ENCODE results near the gene RBM14.
A peak's percentile ranks its signal among the peaks of the same experiment; 100 is the strongest.
"Not testable (repeated sequence)": the region's sequence is repeated elsewhere in the genome, so short reads cannot be mapped to it uniquely, and the experiment has no call there.

RBM14 gene

DNA sequence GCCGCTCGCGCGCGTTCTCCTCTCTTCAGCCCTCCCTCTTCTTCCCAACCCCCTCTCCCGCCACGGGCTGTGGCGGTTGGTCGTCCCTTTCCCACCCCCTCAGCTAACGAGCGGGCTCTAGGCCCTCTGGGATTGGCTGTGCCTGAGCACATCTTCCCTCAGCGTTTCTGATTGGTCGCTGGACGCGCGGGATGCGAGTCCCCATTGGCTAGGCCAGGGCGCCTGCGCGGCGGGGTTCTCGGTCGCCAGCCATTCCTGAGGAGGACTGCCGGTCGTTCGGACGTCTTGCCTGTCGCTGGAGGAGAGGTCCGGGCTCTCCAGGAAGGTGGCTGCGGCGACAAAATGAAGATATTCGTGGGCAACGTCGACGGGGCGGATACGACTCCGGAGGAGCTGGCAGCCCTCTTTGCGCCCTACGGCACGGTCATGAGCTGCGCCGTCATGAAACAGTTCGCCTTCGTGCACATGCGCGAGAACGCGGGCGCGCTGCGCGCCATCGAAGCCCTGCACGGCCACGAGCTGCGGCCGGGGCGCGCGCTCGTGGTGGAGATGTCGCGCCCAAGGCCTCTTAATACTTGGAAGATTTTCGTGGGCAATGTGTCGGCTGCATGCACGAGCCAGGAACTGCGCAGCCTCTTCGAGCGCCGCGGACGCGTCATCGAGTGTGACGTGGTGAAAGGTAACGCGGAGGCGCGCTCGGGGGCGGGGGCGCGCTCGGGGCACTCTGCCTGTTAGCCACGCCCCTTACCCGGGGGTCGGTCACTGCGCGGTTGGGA lies at the start of gene RBM14:
TSS of gene RBM14 (plus strand) at position 252 of the 776 bp plus-strand sequence. CDS start at position 343, 91 bp downstream.
- Mint-ChIP-seq H3K27me3 (no peaks in the 10 kb centered on the region), H3K4me3 (peak within 1 kb of the TSS; percentile 90), H3K36me3 (peaks cover 29% of the 10 kb centered on the region), H3K27ac (peak within 1 kb of the TSS; percentile 97), H3K9me3 (no peaks in the 10 kb centered on the region), H3K4me1 (peaks cover 53% of the 10 kb centered on the region)
- peak; percentile 97 for ATAC-seq

- Mint-ChIP-seq H3K4me1 (peaks cover 21% of the 10 kb centered on the region), H3K36me3 (no peaks in the 10 kb centered on the region), H3K4me3 (peak overlapping the region; percentile 80), H3K9me3 (no peaks in the 10 kb centered on the region), H3K27me3 (no peaks in the 10 kb centered on the region), H3K27ac (peak overlapping the region; percentile 72)
- ATAC-seq: peak; percentile 22
Observed at GRCh38 chr11:66567787-66568123, 48.7 kb upstream of the RBM14 start.

DNA sequence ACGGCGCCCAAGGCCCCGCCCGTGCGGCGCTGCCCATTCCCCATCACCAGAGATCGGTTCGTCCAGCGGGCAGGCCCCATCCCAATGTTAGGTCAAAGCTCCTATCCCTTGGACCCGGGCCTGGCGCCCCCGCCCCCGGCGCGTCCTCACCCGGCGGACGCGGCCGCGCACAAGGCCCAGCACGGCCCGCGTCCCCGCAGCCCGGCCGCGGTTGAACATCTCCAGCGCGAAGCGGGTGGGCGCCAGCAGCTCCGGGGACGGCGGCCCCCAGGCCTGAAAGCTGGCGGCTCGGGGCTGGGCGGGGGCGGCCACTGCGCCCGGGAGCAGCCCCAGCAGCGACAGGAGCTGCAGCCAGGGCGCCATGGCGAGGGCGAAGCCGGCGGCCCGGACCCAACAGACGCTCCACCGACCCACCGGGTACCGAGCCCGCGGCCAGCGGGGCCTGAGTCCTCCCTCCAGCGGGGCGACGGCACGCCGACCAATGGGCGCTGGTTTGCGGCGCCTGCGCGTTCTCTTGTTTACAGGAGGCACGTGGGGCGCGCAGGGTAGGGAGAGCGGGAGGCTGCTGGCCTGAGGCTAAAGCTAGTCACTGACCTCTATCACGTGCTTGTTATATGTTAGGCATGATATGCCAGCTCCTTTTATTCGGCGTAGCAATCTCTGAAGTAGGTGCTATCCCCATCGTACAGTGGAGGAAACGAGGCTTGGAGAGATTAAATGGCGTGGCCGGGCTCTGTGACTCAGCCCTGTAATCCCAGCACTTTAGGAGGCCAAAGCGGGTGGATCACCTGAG lies 48.1 kb upstream of the RBM14 start, which contains the start of gene CTSF:
TSS of gene CTSF (minus strand) at position 483 of the 793 bp plus-strand sequence. CDS start at position 363, 120 bp downstream.
- no peaks in the 10 kb centered on the region for H3K9me3 Mint-ChIP-seq
- ATAC-seq: peak; percentile 92
- no peaks in the 10 kb centered on the region for H3K36me3 Mint-ChIP-seq
- peak within 1 kb of the TSS; percentile 80 for H3K4me3 Mint-ChIP-seq
- peak within 1 kb of the TSS; percentile 72 for H3K27ac Mint-ChIP-seq
- H3K27me3 Mint-ChIP-seq: no peaks in the 10 kb centered on the region
- H3K4me1 Mint-ChIP-seq: peaks cover 21% of the 10 kb centered on the region

- H3K36me3 Mint-ChIP-seq: no peaks in the 10 kb centered on the region
- ATAC-seq: no peak
- no peak overlapping the region for H3K4me3 Mint-ChIP-seq
- H3K9me3 Mint-ChIP-seq: no peaks in the 10 kb centered on the region
- H3K4me1 Mint-ChIP-seq: peaks cover 21% of the 10 kb centered on the region
- peak overlapping the region; percentile 72 for H3K27ac Mint-ChIP-seq
- peaks cover 7% of the 10 kb centered on the region for H3K27me3 Mint-ChIP-seq
Observed at GRCh38 chr11:66569076-66569475, 47.4 kb upstream of the RBM14 start.

DNA sequence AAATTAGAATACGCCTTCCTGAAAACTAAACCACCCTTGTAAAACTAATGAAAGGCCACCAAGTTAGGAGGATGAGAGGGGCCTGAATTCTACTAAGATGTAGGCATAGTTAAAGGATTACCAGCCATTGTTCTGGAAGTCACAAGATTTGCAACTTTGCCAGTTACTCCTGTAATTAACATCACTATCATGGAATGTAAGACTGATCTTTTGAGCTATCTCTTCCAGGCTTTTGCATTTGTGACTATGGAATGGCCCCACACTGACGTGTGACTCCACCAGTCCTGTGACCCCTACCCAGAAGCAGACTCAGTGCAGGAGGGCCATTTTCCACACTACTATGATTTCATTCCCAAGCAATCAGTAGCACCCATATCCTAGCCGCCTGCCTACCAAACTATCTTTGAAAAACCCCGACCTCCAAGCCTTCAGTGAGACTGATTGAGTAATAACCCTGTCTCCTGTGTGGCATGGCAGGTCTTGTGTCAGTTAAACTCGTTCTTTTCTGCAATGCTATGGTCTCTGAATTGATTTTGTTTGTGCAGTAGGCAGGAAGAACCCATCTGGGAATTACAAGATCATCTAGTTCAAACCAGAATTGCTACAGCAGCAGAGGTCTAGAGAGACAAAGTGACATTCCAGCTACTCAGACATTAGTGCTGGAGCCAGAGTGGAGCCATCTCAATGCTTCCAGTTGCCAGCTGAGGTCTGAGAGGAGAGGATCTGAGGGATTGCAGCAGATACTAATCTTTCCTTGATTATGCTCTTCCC lies 46.2 kb upstream of the RBM14 start:
- ATAC-seq: no peak
- H3K9me3 Mint-ChIP-seq: no peaks in the 10 kb centered on the region
- peaks cover 19% of the 10 kb centered on the region for H3K27me3 Mint-ChIP-seq
- H3K36me3 Mint-ChIP-seq: no peaks in the 10 kb centered on the region
- peaks cover 21% of the 10 kb centered on the region for H3K4me1 Mint-ChIP-seq
- no peak overlapping the region for H3K27ac Mint-ChIP-seq
- no peak overlapping the region for H3K4me3 Mint-ChIP-seq

GRCh38 chr11:66570850-66571180 lies 45.6 kb upstream of the RBM14 start:
- Mint-ChIP-seq H3K27ac (no peak overlapping the region), H3K4me1 (peaks cover 21% of the 10 kb centered on the region), H3K36me3 (no peaks in the 10 kb centered on the region), H3K27me3 (peaks cover 24% of the 10 kb centered on the region), H3K9me3 (no peaks in the 10 kb centered on the region), H3K4me3 (no peak overlapping the region)
- ATAC-seq: no peak

DNA sequence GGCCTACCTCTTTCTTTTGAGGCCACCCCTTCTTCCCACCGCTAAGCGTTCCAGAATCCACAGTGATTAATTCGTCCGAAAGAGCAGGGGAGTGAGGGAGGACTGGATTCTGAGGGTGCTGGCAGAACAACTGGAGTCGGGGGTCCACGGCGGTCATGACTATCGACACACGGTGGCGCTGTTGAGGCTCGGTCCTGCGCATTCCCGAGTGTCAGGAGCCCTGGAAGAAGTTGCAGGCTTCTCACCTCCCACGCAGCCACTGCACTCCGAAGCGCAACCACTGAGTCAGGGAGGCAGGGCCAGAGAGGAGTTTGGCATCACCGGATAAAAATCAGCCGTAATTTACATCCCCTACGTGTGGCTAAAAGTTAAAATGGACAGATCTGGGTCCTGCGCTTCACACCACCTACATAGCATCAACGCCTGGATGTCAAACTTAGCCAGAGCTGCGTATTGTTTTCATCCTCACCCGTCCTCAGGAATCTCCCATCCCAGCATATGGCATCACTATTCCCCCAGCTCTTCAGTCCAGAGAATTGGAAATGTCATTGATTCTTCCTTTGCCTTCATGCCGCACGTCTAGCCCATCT lies 37.3 kb upstream of the RBM14 start:
- H3K4me1 Mint-ChIP-seq: peaks cover 7% of the 10 kb centered on the region
- no peak overlapping the region for H3K27ac Mint-ChIP-seq
- peaks cover 7% of the 10 kb centered on the region for H3K9me3 Mint-ChIP-seq
- ATAC-seq: peak; percentile 74
- H3K27me3 Mint-ChIP-seq: peaks cover 17% of the 10 kb centered on the region
- H3K4me3 Mint-ChIP-seq: no peak overlapping the region
- no peaks in the 10 kb centered on the region for H3K36me3 Mint-ChIP-seq

- Mint-ChIP-seq H3K4me1 (peaks cover 7% of the 10 kb centered on the region), H3K36me3 (no peaks in the 10 kb centered on the region), H3K27me3 (no peaks in the 10 kb centered on the region), H3K4me3 (no peak overlapping the region), H3K27ac (no peak overlapping the region), H3K9me3 (peaks cover 7% of the 10 kb centered on the region)
- ATAC-seq: no peak
Observed at GRCh38 chr11:66580803-66581202, 35.6 kb upstream of the RBM14 start.

DNA sequence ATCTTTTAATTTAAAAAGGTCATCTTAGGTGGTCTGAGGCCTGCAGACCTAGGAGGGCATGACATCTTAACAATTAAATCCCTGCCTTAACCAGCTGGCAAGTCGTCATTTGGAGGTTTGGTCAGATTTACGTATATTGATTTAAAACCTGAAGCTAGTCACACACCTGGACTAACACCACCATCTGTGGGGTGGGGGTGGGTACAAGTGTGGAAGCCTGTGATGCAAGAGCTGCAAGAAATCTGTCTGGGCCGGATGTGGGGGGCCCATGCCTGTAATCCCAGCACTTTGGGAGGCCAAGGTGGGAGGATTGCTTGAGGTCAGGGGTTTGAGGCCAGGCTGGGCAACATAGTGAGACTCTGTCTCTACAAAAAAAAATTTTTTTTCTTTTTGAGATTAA lies 35.2 kb upstream of the RBM14 start:
- Mint-ChIP-seq H3K9me3 (peaks cover 7% of the 10 kb centered on the region), H3K27me3 (no peaks in the 10 kb centered on the region), H3K27ac (no peak overlapping the region), H3K36me3 (no peaks in the 10 kb centered on the region), H3K4me3 (no peak overlapping the region), H3K4me1 (peaks cover 7% of the 10 kb centered on the region)
- no peak for ATAC-seq

DNA sequence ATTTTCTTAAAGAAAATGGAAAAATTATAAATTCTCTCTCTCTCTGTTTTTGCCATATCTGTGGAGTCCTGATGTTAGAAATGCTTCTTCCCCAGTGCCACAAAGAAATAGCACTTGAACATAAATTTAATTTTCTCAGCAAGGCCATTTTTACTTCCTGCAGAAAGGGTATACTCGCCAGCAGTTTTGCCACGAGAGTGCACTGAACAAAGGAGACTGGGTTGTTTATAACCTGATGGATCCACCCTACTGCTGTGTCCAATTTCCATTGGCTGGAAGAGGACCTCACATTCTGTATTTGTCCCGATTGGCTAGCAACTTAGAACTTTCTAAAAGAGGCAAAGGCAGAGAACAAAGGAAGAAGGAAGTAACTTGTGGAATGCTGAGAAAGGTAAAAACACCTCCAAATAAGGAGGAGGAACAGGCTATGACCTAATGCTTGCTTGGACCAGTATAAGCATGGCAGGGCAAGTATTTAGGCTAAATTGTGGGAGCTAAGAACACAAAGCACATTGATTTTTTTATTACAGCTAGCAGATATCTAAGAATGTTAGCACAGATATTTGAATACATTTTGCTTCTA lies 33.8 kb upstream of the RBM14 start:
- H3K4me3 Mint-ChIP-seq, H3K27ac Mint-ChIP-seq, H3K36me3 Mint-ChIP-seq, H3K27me3 Mint-ChIP-seq, ATAC-seq, H3K9me3 Mint-ChIP-seq, H3K4me1 Mint-ChIP-seq: not testable (repeated sequence)

DNA sequence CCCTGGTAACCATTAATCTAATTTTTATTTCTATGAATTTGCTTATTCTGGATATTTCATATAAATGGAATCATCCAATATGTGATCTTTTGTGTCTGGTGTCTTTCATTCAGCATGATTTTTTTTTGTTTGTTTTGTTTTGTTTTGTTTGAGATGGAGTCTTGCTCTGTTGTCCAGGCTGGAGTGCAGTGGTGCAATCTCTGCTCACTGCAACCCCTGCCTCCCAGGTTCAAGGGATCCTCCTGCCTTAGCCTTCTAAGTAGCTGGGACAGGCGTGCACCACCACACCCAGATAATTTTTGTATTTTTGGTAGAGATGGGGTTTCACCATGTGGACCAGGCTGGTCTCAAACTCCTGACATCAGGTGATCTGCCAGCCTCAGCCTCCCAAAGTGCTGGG lies 31.0 kb upstream of the RBM14 start:
- not testable (repeated sequence) for H3K36me3 Mint-ChIP-seq, ATAC-seq, H3K4me1 Mint-ChIP-seq, H3K27me3 Mint-ChIP-seq, H3K27ac Mint-ChIP-seq, H3K4me3 Mint-ChIP-seq, H3K9me3 Mint-ChIP-seq

GRCh38 chr11:66586136-66586535 lies 30.3 kb upstream of the RBM14 start:
- H3K36me3 Mint-ChIP-seq: no peaks in the 10 kb centered on the region
- peaks cover 7% of the 10 kb centered on the region for H3K9me3 Mint-ChIP-seq
- H3K27ac Mint-ChIP-seq: no peak overlapping the region
- no peak overlapping the region for H3K4me3 Mint-ChIP-seq
- ATAC-seq: no peak
- H3K4me1 Mint-ChIP-seq: no peaks in the 10 kb centered on the region
- no peaks in the 10 kb centered on the region for H3K27me3 Mint-ChIP-seq

GRCh38 chr11:66589315-66589714 lies 27.1 kb upstream of the RBM14 start:
- H3K27me3 Mint-ChIP-seq, H3K4me3 Mint-ChIP-seq, H3K27ac Mint-ChIP-seq, H3K36me3 Mint-ChIP-seq, ATAC-seq, H3K9me3 Mint-ChIP-seq: not testable (repeated sequence)
- H3K4me1 Mint-ChIP-seq: peaks cover 22% of the 10 kb centered on the region

DNA sequence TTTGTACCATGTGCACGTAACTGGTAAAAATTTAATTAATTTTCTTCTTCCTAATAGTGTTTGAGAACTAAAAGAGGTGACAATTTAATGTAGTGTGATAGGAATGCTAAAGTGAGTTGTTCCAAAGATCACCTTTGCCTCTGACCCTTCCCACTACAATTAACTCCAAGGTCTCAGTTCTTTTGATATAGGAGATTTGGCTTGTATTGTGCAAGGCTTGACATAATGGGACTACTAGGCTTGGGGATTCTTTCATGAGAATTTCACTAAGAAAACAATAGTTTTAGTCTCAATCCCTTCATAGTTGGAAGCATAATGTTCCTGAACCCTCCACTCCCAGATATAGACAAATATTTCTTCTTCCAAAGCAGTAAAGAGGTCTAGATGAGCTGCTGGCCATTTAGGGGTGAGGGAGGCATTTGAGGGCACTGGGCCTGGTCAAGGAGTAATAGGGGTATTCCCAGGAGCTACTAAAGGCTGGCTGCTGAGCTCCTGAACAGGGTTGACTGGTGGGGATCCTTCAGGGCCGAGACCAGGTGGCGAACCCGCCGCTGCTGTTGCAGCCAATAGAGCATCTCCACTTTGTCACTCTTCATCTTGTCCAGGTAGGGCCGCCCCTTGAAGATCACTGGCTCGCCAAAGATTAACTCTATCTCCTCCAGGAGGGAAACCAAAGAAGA lies 26.3 kb upstream of the RBM14 start:
- peaks cover 30% of the 10 kb centered on the region for H3K4me1 Mint-ChIP-seq
- H3K27ac Mint-ChIP-seq: no peak overlapping the region
- no peak overlapping the region for H3K4me3 Mint-ChIP-seq
- H3K36me3 Mint-ChIP-seq: no peaks in the 10 kb centered on the region
- no peaks in the 10 kb centered on the region for H3K9me3 Mint-ChIP-seq
- no peak for ATAC-seq
- no peaks in the 10 kb centered on the region for H3K27me3 Mint-ChIP-seq
